NCI-H524 (cell line): Measurements from ENCODE around the gene SLC6A18.
"Not testable (repeated sequence)": the region's sequence is repeated elsewhere in the genome, so short reads cannot be mapped to it uniquely, and the experiment has no call there.

Experiments
- DNase-seq, 2 experiments: peaks; one replicate each; lab custom pipeline; 2025; lab: John Stamatoyannopoulos, UW

SLC6A18 gene

DNA sequence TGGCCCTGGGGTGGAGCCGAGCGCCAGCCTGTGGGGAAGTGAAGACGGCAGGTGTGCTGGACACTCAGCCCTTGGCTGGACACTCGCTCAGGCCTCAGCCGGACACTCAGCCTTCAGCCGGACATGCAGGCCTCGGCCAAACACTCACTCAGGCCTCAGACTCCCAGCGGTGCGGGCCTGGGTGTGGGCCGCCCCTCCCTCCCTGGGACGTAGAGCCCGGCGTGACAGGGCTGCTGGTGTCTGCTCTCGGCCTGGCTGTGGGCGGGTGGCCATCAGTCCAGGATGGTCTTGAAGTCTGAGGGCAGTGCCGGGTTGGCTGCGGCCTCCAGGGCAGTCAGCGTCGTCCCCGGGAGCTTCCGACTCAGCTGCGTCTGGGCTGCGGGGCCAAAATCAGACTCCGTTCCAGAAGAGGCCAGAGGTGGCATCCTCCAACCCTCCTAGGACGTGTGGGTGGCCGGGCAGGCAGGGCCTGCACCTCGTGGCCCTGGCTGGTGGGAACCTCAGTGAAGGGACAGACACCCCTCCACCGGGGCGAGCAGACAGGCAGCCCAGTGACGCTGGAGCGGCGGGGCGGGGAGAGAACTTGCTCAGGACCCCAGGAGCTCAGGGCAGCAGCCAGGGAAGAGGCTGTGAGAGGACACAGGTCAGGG is 28.4 kb downstream of the SLC6A18 start:
- DNase-seq = no peak

DNA sequence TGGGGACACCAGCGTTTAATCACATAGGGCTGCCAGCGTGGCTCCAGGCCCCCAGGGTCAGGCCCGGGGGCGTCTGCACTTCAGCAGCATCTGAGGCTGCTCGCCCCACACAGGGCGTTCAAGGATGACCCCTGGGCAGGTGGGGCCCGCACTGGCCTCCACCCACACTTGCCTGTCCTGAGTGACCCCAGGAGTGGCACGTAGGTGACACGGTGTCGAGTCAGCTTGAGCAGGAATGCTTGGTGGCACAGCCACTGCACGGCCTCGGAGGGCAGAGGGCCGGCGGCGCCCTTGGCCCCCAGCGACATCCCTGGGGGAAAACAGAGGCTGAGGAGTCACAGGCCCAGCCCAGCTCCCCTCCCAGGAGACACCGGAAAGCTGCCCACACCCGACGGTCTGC is 29.0 kb downstream of the SLC6A18 start:
- DNase-seq = no peak

DNA sequence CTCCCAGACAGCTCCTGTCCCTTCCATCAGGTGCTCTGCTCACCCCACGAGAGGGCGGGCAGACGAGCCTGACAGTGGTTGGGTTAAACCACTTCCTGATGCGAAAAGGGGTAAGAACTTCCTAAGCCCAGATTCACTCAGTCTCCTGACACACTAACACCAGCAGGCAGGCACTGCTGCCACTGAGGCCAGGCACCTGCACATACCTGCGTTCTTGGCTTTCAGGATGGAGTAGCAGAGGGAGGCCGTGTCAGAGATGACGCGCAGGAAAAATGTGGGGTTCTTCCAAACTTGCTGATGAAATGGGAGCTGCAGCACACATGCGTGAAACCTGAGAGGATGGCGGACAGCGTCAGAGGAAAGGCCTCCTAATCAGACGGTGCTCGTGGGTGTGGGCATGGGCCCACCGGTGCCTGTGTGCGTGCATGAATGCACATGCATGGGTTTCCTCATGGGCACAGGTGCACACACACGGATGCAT is 29.9 kb downstream of the SLC6A18 start:
- no peak for DNase-seq

DNA sequence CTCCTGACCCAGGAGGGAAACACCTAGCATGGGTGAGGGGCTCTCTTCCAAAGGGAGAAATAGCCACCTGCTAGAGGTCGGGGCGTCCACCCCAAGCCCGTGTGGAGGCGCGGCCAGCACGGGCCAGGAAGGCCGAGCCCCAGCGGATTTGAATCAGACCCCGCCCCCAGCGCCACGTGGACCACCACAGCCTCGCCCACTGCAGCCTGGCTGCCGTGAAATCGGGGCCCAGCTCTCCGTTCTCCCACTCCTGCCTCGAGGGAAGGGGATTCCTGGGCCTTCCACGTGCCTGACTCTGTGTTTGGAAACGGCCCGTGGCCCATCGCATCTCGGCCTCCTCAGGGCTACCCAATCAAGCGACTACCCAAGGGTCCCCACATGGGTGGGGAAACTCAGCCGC is 31.6 kb downstream of the SLC6A18 start:
- DNase-seq = no peak

DNA sequence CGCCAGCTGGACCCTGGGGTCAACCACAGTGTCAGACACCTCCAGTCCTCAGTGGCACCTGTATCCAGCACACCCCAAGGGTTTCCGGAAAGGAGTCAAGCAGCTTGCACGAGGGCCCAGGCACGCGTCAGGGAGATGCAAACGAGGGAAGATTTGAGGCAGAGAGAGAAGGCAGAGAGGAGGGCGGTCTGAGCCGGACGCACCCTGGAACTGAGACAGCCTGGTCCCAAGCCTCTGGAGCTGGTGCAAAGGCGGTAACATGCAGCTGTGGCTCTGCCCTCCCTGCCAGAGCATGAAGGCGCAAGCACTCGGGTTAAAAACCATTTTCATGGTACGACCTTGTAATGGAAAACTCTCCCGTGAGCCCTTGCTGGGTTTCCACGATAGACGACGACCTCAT is 32.2 kb downstream of the SLC6A18 start:
- no peak for DNase-seq

DNA sequence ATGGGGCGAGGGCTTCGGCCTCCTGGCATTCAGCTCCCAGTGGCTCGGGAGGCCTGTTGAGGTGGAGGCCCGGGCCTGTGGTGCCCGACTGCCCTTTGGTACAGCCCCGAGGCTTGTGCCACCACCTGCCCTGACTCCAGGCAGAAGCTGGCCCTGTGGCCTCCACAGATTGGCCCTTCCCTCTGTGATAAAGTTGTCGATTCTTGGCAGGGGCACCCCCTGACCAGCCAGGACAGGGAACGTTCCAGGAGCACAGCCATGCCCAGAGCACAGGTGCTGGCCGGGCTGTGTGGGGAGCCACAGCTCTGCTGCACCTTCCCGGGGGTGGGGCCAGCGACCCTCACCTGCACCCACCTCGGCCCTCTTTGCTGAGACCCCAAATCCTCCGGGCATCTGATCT is 32.7 kb downstream of the SLC6A18 start:
- DNase-seq = no peak

DNA sequence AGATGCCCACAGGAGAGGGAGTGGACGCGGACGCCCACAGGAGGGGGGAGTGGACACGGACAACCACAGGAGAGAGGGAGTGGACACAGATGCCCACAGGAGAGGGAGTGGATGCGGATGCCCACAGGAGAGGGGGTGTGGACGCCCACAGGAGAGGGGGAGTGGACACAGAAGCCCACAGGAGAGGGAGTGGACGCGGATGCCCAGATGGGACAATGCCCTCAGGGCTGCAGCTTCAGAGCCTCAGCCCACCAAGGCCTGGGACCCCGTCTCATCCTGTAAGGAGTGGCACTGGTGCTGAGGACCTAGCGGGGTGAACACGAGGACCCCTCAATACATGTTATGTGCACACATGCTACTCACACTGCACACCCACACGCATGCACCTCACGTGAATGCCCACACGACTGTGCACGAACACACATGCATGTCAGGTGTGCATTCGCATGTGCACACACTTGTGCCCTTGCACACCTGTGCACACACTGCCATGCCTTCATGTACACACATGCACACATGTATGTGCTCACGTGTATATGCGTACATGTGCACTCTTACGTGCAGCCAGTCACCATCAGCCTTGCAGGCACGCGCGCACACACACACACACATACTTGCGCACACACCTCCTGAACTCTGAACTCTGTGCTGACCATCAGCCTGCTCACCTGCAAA is 34.8 kb downstream of the SLC6A18 start:
- no peak for DNase-seq

DNA sequence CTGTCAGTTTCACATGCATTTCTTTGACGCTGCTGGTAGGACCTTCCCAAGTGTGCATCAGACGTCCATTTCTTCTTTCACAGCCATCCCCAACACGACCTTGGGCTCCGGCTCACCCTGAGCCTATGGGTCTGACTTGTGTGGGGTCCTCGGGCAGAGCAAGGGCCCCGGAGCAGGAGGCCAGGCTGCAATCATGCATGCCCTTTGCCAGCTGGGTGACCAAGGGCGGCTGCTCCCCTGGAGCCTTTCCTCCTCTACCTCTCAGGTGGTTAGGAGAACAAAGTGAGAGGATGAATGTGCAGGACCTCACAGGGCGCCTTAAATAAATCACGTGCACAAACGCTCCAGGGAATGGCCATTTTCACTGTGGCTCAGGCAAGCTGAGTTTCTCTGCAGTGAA is 36.5 kb downstream of the SLC6A18 start:
- DNase-seq = no peak

DNA sequence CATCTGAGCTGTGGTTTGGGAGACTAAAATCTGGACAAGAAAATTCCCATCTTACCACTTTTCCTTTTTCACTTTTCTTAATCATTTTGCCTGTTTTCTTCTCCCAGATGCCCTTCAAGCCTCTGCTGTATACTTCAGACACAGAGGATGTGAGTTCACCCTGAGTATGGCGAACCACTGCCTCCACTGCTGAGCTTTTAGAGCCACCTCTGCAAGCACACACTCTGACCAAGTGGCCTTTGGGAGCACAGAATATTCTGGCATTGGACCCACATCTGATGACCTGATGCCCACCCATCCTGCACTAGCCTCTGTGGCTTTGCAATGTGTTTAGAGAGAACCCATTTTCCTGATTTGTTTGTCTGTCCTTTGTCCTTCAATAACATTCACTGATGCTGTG is 37.2 kb downstream of the SLC6A18 start:
- DNase-seq = no peak

DNA sequence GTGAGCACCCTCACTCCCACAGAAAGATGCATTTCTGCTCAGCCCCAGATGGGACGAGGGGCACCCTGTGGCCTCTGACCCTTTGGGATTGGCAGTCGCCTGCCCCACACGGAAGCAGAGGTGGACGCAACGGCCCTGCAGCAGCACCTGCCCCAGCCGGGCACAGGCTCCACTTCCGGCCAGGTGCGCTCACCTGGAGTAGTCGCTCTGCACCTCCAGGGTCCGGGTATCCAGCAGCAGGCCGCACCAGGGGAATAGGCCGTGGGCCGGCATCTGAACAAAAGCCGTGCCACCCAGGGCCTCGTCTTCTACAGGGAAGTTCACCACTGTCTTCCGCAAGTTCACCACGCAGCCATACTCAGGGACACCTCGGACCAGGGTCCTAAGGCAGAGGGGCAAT is 39.0 kb downstream of the SLC6A18 start:
- no peak for DNase-seq

DNA sequence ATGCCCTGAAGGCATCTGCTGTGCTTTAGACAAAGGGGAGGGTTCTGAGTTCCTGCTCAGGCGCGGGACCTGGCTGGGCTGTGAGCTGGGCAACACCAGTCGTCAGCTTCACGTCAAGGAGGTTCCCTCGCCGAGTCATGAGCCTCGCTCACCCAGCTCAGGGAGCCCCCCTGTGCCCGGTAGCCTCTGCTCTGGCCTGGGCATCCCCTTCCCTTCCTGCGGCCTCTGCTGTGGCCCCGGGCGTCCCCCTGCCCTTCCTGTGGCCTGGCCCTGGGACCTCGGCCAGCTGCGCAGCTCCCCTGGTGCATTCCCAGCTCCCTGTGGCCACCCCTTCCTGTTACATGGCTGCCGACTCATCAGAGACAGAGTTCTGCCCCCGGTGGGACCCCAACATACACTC is 39.8 kb downstream of the SLC6A18 start:
- DNase-seq = no peak

DNA sequence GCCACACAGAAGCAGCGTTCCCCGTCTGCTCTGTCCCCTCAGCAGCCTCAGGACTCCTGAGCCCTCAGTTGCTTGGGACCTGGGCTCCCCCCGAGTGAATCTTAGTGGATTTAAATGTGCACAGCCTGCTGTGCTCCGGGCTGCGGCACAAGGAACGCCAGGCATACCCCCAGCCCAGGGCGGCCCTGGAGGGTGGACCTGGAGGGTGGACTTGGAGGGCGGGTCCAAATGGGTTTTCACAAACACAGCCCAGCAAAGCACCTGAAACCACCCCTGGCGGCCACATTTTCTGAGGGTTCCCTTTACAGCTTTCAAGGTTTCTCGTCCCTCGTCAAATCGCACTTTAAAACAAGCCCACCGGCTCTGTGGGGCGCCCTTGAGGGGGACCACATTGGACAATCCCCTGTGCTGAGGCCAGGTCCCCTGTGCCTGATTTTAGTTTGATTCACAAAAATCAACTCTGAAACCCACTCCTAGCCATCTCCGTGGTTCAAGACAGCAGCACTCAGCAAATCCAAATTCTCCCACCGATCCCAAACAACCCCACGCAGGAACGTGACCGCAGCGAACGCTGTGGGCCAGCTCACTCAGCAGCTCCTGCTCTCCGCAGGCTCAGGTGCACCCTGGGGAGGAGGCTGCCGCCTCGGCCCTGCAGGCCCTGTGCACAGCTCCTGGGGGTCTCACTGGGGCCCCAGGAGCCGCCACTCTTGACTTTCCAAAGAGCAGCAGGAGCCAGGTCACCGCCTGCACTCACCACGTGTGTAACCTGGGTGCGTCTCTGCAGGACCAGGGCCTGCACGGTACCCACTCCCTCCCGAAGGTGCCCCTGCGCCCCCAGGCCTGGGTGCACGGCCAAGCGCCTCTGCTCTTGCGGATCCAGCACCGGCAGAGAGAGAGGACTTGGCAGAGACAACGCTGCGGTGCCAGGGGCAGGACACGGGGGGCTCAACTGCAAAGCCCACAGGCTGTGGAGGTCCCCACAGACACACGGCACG is 40.6 kb downstream of the SLC6A18 start:
- no peak for DNase-seq

DNA sequence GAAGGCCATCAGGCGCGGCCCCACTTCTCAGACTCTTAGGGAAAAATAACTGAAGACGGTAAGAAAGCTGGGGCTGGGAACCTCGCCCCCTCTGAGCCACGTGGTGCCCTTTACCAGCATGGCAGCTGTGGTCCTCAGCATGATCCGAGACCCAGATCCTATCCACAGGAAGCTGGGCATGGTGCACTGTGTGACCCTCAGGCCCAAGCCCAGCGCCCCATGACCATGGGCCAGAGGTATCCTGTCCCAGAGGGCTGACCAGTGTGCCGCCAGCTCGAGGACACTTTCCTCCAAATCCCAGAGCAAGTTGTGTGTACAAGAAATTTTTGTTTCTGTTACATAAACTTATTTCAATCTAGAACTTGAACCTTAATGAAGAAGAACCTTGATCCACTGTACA is 41.6 kb downstream of the SLC6A18 start:
- no peak for DNase-seq

DNA sequence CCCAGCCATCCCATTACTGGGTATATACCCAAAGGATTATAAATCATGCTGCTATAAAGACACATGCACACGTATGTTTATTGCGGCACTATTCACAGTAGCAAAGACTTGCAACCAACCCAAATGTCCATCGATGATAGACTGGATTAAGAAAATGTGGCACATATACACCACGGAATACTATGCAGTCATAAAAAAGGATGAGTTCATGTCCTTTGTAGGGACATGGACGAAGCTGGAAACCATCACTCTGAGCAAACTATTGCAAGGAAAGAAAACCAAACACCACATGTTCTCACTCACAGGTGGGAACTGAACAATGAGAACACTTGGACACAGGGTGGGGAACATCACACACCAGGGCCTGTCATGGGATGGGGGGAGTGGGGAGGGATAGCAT is 42.3 kb downstream of the SLC6A18 start:
- DNase-seq = not testable (repeated sequence)

DNA sequence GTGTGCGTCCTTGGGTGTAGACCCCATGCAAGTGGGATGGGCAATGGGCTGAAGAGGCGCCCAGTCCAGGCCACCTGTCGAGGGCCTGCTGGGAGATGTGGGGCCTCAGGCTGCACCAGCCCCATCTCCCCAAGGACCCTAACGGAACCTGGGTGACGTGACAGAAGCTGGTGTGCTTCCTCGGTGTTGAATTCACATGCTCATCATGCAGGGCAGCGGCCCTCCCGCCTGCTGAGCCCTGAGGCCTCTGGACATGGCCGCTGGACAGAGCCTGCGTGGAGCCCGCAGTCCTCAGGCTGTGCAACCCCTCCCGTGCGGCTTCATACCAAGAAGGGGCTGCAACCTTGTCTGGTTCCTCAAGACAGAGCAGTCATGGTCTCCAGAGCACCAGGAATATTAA is 42.9 kb downstream of the SLC6A18 start:
- no peak for DNase-seq

DNA sequence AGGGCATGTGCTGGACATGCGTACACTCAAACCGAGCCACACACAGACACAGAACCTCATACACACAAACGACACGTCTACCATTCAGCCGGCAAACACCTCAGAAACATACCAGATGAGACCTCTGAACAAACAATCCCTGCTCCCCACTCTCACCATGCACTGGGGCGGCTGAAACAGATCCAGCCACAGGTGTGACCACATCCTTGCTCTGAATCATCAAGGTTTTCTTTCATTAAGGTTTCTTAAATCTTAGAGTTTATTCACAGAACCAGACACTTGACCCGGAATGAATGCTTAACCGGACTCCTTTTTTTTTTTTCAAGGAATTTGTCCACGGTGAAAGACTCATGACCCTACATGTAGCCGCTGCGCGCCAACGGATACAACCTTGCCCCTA is 43.5 kb downstream of the SLC6A18 start:
- DNase-seq = no peak

DNA sequence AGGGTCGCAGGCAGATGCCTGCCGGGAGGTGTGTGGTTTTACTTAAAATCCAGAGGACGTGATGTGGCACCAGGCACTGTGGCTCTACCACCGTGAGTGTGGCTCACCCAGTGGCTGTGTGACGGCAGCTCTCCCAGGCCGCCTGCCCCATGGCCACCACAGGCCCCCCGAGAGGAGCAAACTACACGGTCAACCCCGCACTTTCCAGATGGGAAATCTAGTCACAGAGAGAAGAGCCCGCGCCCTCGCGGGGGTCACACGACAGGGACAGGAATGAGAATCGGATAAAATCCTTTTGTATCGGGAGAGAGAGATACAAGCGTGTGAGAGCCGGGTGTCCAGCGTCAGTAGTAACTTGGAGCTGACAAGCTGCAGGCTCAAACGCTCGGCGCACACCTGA is 45.2 kb downstream of the SLC6A18 start:
- no peak for DNase-seq

DNA sequence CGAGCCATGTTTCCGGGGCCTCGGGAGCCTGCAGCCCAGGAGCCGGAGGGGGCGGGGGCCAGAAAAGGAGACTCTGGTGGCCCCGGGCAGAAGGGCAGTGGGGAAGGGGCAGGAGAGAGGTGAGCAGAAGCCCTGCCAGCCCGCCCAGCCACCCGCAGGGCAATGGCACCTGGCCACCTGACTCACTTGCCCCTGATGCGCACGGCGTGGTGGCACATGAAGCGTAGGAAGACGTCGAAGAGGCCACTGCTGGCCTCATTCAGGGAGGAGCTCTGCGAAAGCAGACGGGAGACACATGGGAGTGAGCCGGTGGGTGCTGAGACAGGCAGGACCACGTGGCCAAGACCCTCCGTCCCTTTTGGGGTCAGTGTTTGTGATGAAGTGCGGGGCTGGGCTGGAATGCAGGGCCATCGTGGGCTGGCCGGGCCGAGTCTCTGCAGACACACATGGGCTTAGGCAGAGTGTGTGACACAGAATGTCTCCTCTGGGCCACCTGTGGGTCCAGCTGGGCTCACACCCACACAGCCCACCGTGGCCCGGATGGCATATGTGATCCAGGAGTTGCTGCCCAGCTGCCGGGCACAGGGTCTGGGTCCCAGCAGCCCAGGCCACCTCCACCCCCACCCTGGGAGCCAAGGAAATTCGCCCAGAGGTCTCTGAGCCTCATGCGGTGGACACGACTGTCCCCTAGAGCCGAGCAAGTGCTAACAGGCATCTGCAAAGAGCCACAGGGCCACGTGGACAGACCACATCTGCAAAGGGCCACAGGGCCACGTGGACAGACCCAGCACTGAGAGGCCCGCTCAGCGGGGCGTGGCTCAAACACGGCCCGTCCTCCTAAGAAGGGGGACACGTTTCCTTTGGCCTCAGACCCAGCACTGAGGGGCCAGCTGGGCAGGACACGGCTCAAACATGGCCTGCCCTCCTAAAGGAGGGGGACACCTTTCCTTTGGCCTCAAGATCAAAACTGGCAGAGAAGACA is 46.0 kb downstream of the SLC6A18 start:
- DNase-seq = no peak

DNA sequence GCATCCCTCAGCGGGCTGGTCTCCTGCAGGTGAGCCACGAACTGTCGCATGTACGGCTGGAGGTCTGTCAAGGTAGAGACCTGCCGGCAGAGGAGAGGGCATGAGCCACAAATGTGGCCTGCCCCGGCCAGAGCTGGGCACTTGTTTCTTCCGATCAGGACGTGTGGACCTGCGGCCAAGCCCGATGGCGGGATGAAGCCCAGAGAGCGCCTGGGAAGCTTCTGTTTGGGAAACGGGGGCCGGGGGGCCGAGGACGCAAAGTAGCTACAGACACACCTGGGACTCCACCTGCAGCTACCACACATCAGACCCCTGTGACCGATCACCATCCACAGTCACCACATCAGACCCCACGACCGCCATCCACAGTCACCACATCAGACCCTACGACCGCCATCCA is 47.0 kb downstream of the SLC6A18 start:
- DNase-seq = no peak

DNA sequence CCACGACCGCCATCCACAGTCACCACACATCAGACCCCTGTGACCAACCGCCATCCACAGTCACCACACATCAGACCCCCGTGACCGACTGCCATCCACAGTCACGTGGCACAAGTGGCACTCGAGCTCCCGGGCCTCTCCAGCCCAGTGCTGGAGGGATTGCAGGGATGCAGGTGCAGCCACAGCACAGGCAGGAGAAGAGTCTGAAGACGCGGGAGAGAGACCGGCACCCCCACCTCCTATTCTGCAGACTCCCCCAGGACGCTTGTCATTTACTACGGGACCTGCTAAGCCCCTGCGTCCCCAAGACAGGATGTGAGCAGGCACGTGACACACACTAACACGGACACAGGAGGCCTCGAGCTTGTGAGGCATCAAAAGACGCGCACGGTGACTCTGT is 48.6 kb downstream of the SLC6A18 start:
- no peak for DNase-seq

DNA sequence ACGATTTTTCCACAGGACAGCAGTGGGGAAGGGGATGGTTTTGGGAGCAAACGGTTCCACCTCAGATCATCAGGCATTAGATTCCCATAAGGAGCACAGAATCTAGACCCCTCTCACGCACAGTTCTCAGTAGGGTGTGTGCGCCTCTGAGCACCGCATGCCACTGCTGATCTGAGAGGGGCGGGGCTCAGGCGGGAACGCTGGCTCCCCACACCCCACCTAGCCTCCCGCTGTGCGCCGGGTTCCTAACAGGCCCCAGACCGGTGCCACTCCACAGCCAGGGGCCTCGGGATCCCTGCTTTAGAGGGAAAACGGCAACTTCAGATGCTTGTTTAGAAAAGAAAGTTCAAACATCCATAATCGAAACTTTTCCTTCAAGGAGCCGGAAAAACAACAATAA is 49.3 kb downstream of the SLC6A18 start:
- DNase-seq = no peak
